Suppressor macrophage treated with lipopolysaccharide for 1 hour (primary cell): Measurements from ENCODE around the gene GMCL1.
A peak's percentile ranks its signal among the peaks of the same experiment; 100 is the strongest.
"Not testable (repeated sequence)": the region's sequence is repeated elsewhere in the genome, so short reads cannot be mapped to it uniquely, and the experiment has no call there.

Experiments used
- DNase-seq, 3 donors: peaks; one replicate each; pipeline ENCODE4 v3.0.0-alpha.2; 2020 to 2022

Gene GMCL1

DNA sequence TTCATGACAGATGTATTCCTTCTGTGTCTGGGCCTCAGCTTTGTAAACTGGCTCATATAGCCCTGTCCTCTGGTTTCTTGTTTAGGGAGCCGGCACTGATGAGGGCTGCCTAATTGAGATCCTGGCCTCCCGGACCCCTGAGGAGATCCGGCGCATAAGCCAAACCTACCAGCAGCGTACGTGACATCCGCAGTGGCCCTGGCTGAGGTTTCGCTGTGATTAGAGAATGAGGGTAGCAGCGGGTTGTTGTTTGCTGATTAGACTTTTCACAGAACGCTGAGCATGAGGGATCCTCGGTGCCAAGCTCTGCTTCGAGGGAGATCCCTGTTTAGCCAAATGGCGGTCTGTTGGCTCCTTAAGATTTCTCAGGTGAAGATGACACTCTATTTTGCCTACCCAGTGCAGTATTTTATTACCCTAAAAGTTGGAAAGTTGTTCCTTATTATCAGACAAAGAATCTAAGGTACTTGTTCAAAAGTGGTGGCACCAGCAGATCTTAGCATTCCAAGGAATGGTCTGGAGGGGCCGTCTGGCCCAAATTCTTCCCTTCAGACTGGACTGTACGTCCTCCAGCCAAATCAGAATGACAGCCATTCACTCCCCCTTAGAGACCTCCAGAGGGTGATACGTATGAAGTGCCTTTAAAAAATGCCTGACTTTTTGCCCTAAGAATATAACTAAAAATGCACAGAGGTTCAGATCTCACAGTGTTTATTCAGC is 21.5 kb upstream of the GMCL1 start:
- DNase-seq = no peak

DNA sequence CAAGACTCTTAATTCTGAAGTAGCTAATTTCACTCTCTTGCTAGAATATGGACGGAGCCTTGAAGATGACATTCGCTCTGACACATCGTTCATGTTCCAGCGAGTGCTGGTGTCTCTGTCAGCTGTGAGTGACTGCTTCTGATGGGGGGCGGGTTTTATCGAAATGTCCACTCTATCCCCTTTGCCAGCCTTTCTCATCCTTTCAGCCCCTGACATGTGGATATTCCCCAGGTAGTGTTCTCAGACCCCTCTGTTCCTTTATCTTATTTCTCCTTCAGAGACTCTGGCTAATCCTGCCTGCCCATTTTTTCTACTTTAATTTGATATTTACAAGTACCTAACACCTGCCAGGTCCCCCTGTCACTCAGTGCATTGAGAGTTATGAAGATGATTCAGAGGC is 18.9 kb upstream of the GMCL1 start:
- DNase-seq = no peak

DNA sequence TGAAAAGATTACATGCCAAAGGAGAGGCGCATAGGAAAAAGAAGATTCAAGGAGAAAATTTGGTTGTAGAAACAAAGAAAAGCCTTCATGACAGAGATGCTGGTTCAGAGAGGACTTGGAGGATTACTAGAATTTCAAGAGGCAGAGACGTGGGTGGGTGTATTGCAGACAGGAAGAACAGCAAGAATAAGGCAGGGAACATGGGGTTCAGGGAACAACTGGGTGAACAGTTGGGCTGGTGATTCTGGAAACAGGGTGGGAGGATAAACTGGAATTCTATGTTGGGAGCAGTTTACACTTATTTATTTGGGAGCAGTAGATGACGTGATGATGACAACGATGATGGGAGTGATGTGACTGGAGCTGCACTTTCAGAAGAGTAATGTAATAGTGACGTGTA is 18.4 kb upstream of the GMCL1 start:
- DNase-seq = no peak

DNA sequence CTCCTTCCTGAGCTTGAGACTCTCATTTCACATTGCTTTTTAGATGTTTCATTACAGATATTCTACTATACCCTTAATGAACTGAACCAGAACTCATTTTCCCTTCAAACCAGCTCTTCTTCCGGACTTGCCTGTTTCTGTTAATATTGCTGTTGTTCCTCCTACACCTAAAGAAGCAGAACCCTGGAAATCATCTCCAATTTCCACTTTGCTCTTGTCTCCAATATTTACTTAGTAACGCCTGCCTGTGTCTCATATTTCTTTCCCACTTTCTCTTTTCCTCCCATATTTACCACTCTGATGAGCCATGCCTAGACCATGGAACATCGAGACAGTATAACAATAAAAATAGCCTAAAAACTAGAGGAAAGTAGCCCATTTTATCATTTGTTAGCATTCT is 17.9 kb upstream of the GMCL1 start:
- no peak for DNase-seq

GRCh38 chr2:69815717-69816116 is 13.7 kb upstream of the GMCL1 start:
- DNase-seq = no peak

DNA sequence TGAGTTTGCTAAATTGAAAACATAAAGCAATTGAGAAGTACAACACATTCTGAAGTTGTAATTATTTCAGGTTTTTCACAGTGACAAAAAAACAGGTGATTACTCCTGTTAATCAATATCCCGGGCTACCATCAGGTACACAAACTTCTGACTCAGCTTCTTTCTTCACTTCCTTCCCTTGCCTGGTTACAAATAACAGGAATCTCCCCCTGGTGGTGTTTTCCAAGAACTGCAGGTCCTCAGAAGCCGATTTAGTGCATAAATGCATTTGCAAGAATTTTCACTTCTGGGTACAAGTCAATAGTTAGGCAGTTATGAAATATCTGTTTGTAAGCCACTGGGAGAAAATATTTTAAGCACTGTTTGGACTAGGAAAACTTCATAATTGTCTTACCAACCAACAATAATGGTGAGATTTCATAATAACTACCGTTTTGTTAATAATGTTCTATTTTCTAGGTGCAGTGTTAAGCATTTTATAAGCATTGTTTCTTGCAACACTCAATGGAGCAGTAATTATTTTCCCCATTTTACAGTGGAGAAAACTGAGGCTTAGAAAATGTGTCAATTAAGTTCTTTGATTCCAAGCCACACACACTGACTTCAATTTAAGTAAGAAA is 12.4 kb upstream of the GMCL1 start:
- DNase-seq = peak; percentile 85 to 94 (median 93)

DNA sequence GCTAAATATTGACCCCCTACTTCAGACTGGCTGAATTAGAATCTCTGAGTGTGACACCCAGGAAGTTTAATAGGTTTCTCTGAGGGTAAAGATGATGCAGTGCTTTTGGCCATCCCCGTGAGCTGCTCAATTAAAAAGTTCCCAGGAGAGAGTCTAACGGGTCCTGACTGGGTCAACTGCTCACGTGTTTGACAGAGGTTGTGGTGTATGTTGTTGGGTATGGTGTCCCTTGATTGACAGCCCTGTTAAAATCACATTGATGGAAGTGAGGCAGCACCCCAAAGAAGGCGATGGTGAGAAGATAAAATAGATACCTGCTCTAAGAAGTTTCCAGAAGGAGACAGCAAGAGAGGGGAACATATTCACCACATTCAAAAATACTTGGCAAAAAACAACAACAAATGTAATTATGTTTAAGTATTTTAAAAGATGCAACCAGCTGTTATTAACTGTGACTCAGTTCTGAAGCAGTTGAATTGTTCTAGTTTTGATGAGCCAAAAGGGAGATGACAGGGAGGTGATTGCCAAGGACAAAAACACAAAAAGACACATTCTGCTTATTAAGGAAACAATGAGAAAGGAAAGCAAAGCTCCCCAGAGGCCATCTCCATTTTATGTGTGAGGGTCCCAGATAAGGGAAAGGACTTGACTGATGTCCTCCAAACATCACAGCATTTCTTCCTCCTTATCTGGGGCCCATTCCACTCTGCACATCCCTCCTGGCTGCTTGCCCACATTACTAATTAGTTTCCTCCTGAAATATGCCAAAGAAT is 11.5 kb upstream of the GMCL1 start:
- DNase-seq = no peak

DNA sequence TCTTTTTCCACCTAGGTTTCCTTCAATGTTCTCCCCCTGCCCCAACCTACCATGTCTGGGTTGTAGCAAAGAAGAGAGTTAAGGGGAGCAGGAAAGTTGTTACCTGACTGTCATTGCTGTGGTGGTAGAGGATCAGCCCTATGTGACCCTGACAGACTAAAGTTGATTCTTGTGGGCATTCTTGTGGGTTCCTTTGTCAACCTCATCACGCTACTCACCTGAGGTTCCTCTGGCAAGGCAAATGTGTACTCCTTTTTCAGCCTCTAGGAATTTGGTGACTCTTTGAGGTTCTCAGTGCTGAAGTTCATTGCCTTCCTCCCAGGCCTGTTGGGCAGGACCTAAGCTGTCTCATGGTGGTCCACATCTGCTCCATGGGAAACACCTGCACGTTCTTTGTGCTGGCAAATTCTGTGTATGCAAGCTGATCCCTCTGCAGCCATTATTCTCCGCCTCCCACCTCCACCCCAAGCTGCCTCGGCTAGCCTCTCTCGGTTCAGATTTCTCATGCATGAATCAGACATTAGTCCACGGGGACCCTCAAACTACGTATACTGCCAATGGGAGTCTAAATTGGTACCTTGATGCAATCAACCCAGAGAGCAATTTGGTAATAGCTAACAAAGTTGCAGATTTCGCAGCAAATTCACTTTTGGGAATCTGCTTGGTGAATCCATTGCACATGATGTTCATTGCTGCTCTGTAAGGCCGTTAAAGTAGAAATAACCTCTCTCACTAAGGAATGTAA is 1.5 kb upstream of the GMCL1 start:
- no peak for DNase-seq

DNA sequence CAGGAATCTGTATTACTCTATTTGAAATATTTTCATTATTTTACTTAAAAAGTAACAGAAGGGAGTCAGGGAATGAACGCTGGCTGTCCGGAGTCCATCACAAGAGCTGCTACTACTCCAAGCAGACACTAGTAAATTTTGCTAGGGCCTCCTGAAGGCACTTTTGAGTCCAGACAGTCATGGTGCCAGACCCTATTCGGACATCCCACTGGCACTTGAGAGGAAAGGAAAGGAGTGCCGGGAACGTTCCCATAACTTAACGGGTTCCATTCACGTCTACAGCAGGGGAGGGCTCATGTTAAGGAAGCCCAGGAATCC is 563 bp upstream of the GMCL1 start:
- no peak for DNase-seq

- peak; percentile 16 to 53 (median 30) for DNase-seq
Measured at GRCh38 chr2:69830045-69830905, 815 bp downstream of the GMCL1 start.

DNA sequence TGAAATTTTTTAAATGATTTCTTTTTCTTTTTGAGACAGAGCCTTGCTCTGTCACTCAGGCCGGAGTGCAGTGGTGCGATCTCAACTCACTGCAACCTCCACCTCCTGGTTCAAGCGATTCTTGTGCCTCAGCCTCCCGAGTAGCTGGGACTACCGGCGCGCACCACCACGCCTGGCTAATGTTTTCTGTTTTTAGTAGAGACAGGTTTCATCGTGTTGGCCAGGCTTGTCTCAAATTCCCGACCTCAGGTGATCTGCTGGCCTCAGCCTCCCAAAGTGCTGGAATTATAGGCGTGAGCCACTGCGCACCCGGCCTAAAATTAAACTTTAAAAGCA is 1.4 kb downstream of the GMCL1 start:
- DNase-seq = not testable (repeated sequence)

DNA sequence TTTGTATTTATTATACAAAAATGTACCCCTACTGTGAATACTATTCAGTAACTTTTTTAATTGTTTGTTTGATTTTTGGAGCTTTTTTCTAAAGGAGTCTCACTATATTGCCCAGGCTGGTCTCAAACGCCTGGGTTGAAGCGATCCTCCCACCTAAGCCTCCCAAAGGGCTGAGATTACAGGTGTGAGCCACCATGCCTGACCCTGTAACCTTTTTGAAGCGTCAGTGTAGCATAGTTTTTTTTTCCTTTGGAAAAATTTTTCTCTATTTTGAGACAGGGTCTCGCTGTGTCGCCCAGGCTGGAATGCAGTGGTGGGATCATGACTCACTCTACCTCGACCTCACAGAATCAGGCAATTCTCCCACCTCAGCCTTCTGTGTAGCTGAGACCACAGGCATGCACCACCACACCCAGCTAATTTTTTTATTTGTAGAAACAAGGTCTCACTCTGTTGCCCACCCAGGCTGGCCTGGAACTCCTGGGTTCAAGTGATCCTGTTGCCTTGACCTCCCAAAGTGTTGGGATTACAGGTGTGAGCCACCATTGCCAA is 2.0 kb downstream of the GMCL1 start:
- no peak for DNase-seq

DNA sequence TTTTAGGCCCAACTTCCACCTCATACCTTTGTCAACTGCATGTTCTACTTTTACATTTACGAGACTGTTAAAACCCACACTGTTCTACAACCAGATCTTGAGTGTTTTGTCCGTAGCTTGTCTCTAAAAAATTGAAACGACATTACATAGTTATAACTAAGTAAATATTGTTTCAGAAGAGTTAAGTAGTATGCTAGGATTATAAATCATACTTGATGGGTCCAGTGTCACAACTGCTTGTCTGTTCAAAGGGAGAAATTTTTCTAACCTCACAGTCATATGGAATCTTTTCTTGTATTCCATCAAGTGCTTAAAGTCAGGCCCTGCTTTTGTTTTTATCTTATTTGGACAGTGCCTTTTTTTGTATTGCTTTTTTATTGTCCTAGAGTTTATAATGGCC is 4.3 kb downstream of the GMCL1 start:
- DNase-seq = no peak

DNA sequence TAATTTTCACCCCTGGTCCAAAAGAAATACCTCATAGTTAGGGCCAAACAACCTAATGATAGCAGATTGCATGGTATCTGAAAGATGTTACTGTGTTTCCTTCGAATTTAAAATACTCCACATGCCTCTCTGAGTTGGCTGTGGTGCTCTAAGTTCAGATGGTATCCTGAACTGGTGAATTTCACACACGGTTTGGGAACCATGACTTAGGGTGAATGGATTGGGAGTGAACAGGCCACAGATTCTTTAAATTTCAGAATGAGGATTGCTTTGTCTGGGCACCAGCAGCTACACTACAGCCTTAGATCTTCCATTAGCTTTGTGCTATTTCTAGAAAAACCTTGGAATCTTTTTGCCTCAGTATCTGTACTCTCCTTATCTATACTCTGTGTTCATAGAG is 6.2 kb downstream of the GMCL1 start:
- DNase-seq = no peak

- DNase-seq = no peak
Measured at GRCh38 chr2:69836316-69836715, 6.9 kb downstream of the GMCL1 start.

DNA sequence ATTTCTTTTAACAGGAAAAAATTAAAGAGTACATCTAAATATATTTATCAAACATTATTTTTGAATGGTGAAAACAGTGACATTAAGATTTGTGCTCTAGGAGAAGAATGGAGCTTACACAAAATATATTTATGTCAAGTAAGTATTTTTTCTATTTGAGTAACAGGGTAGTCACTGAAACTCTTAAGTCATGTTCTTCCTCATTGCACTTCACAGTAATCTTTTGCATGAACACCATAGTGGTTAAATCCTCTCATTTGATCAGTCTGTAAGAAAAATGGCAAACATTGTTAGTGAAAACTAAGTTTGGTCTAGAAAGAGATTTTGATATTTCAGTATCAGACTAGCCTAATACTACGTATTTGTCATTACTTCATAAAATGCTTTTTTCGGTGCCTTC is 8.1 kb downstream of the GMCL1 start:
- DNase-seq = peak in 2 of 3 donors; percentile 57 to 60

DNA sequence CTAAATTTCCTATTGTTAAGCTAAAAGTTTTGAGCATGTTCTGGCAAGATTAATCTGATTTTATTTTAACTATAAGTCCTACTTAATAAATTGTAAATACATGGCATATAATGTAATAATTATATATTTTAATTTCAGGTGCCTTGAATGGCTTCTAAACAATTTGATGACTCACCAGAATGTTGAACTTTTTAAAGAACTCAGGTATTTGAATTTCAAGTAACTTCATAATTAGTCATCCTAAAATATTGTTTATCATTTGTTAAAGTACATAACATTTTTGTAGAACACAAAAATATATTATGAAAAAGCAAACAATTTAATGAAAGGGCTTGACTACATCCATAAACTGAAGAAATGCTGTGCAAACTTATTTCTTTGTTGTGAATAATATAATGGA is 14.5 kb downstream of the GMCL1 start:
- DNase-seq = no peak

DNA sequence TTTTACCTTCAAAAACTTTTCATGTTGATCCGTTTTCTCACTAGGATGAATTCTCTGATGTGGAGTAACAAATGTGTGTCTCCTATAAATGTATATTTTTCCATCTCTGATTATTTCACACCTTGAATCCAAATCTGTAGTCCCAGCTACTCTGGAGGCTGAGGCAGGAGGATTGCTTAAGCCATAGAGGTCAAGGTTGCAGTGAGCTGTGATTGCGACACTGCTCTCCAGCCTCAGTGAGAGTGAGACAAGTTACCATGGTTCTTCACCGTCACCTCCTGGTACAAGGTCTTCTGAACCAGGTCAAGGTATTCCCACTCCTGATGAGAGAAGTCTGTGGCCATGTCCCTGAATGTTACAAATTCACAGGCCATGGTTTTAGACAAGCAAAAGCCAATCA is 15.1 kb downstream of the GMCL1 start:
- DNase-seq = no peak

DNA sequence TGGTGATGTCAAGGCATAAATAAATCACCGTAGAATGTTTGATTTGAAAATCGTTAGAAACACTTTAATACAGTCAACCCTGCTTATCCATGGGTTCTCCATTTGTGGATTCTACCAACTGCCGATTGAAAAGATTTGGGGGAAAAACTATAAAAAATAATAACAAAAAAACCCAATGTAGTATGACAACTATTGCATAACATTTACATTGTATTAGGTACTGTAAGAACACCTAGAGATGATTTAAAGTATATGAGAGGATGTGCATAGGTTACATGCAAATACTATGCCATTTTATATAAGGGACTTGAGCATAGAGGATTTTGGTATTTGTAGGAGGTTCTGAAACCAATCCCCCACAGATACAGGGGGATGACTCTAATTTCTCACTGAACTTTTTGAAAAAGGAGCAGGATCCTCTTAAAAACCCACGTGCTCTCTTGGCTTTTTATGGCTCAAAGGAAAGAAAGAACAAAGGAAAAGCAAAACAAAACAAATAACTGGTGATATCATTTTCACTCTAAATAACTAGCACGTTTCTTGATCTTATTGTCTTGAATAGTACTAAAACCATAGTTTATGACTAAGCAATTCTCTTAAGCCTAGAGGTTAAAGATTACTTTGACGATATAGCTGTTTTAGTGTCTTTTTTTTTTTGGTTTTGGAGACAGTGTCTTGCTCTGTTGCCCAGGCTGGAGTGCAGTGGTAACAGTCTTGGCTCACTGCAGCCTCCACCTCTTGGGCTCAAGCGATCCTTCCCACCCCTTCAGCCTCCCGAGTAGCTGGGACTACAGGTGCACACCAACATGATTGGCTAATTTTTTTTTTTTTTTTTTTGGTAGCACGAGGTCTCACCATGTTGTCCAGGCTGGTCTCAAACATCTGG is 17.0 kb downstream of the GMCL1 start:
- DNase-seq = no peak

DNA sequence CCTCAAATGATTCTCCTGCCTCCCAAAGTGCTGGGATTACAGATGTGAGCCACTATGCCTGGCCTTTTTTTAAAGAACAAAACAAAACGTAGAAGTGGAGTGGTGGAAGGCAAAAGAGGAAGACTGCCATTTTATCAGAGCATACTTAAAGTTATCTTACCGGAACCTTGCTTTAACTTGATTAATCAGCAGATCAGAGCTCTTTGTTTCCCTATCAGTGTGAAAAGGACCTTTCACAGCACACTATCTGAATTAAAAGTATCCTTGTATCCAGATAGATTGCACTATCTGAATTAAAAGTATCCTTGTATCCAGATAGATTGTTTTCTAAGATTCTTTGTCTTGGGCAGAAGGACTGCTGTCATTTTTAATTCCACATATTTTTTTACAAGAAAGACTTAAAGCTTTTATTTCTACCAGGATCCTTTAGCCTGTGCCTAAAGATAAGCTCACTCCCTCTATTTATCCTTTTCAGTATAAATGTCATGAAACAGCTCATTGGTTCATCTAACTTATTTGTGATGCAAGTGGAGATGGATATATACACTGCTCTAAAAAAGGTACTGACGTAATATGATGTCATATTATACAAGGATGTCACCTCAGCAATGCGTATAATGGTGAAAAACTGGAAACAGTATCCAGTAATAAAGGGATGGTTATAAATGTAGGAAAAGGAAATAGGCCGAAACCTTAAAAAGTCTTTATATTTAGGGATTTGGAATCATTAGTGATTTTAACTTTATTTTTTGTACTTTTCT is 17.8 kb downstream of the GMCL1 start:
- DNase-seq = no peak
